ENCODE results near the gene SUV39H2. TPM values are rescaled to one million over a fixed set of nuclear protein-coding genes. Genes with fewer than 3 reads are reported as not detected.
"Not testable (repeated sequence)": the region's sequence is repeated elsewhere in the genome, so short reads cannot be mapped to it uniquely, and the experiment has no call there.

Gene SUV39H2
- total and polyA plus RNA-seq, 4 experiments from 2014 or later, result 4.4 to 6.1 (median 5.3) TPM

DNA sequence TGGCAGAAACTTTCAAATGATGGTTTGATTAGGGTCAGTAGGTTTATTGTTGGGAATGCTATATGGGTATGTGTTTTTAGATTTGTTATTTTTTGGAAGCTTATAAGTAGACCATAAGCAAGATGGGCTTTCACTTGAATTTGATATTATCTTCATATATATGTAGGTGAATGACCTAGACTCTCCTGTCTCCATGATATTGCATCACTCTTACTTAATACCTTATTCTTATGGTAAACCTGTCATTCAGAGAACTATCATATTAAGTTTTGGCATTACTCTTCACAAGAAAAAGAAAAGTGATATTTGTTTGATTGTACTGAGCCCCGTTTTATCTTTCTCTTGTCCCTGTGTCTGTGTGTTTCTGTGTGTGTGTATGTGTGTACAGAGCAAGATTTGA, 23.2 kb upstream of the SUV39H2 start:
- ChIA-PET CTCF (ENCODE audit: partially characterized antibody) (no interaction called here), POLR2A (ENCODE audit: partially characterized antibody) (interaction anchor here (1.5 kb wide), 1 partner anchor 22 kb away, joined by 4 read pairs; no protein-coding TSS in a partner anchor)
- no peaks in the 10 kb centered on the region for H3K27me3 Mint-ChIP-seq
- H3K9me3 ChIP-seq (ENCODE audit: control insufficient read depth in 1 of 2, low read length in 2 of 2), result no peaks in the 10 kb centered on the region
- no peaks in the 10 kb centered on the region for H3K27me3 ChIP-seq (ENCODE audit: insufficient read depth, low read length)
- H3K36me3 ChIP-seq (ENCODE audit: insufficient read depth, low read length), result peaks cover 11% of the 10 kb centered on the region
- DNase-seq, result no peak
- H3K9me3 Mint-ChIP-seq, result no peaks in the 10 kb centered on the region
- peaks cover 0 to 5% (median under 1%) of the 10 kb centered on the region in 4 donors for H3K4me1 Mint-ChIP-seq
- no peak overlapping the region for H3K27ac ChIP-seq (ENCODE audit: low read depth, low read length)
- intact Hi-C loops (cut with micrococcal nuclease), result no loop called here
- H3K36me3 Mint-ChIP-seq, result peaks cover 51 to 65% of the 10 kb centered on the region in 2 donors
- no peaks in the 10 kb centered on the region for H3K4me1 ChIP-seq (ENCODE audit: insufficient read depth, low read length)
- H3K4me3 ChIP-seq (ENCODE audit: low read length in 2 of 2), result no peak overlapping the region
- no peak overlapping the region for H3K27ac Mint-ChIP-seq
- no peak overlapping the region for H3K4me3 Mint-ChIP-seq

DNA sequence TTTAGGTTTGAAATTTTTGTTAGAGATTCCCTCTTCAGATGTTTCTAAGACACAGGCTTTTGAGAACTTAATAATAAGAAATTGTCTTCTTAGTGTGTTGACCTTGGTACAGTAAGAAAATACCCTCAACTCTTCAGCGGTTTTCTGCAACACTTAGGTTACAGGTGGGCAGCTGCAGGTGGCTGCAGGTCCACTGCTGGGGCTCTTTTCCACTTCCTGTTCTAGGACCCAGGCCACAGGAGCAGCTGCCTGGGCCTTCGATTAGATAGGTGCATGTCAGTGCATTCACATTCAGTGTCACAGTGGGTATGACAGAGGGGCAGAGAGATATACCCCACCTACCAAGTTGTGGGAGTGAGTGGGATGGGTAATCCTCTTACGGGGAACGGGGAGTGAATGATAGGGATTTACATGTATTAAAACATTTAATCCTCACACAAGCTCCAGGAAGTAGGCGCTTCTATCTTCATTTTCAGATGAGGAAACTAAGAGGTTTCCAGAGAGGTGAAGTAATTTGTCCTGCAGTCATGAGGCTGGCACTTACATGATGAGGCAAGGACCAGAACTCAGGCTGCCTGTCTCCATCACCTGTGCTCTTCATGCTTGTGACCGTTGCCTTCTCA, 20.2 kb upstream of the SUV39H2 start:
- peaks cover 0 to 1% (median 0%) of the 10 kb centered on the region in 8 donors for H3K9me3 Mint-ChIP-seq
- H3K4me3 Mint-ChIP-seq, result no peak overlapping the region
- Histone ChIP-seq H3K36me3 (ENCODE audit: insufficient read depth, low read length) (peaks cover 6% of the 10 kb centered on the region), H3K9me3 (ENCODE audit: control insufficient read depth in 1 of 2, low read length in 2 of 2) (no peaks in the 10 kb centered on the region), H3K27me3 (ENCODE audit: insufficient read depth, low read length) (no peaks in the 10 kb centered on the region), H3K4me1 (ENCODE audit: insufficient read depth, low read length) (no peaks in the 10 kb centered on the region), H3K4me3 (ENCODE audit: low read length in 2 of 2) (no peak overlapping the region), H3K27ac (ENCODE audit: low read depth, low read length) (no peak overlapping the region)
- CTCF ChIA-PET (ENCODE audit: partially characterized antibody), result interaction anchor here (1.6 kb wide), 1 partner anchor 31 kb away, joined by 4 read pairs; no protein-coding TSS in a partner anchor
- intact Hi-C loops (cut with micrococcal nuclease), result no loop called here
- H3K27ac Mint-ChIP-seq, result peak overlapping the region in 1 of 7 donors; percentile 17
- peaks cover 0 to 5% (median 2%) of the 10 kb centered on the region in 4 donors for H3K4me1 Mint-ChIP-seq
- peaks cover 50 to 51% of the 10 kb centered on the region in 2 donors for H3K36me3 Mint-ChIP-seq
- no peaks in the 10 kb centered on the region for H3K27me3 Mint-ChIP-seq
- POLR2A ChIA-PET (ENCODE audit: partially characterized antibody), result no interaction called here
- no peak for DNase-seq

DNA sequence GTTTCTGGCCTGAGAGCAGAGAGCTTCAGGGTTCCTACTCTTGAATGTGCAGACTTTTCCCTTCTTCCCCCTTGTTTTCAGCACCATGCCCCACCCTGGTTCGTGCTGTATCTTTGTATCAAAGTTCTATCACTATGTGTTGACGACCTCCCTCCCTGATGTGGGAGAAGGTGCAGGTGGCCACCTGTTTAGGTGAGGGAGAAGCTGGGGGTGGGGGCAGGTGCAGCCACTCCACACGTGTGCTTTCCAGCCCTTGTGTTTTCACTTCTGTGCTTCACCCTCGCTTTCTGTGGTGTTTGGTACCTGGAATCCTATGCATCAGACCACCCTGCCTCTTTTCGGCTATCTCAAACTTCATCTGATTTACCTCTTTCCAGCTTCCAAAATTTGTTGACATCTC, 19.6 kb upstream of the SUV39H2 start:
- CTCF ChIA-PET (ENCODE audit: partially characterized antibody), result interaction anchor here (1.1 to 1.6 kb wide), 2 partner anchors 8 to 30 kb away, joined by 3 to 4 read pairs; no protein-coding TSS in a partner anchor
- no peaks in the 10 kb centered on the region for H3K27me3 Mint-ChIP-seq

DNA sequence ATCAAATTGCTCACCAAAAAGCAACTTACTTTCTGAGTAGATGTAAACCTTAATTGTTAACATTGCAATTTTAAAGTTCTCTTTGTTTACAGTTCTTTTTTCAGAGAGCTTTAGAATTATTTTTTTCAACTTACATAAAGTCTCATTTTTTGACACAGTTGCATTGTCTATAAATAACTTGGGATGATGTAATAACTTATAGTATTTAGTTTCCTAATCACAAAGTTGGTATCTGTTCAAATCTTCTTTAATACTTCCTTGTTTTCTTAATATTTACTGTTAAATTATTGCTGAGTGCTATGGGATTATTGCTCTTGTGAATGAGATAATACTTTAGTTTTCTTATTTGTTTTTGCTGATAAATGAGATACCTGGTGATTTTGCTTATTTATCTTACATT, 18.9 kb upstream of the SUV39H2 start:
- H3K27ac ChIP-seq (ENCODE audit: low read depth, low read length), result no peak overlapping the region
- H3K36me3 ChIP-seq (ENCODE audit: insufficient read depth, low read length), result peaks cover 6% of the 10 kb centered on the region
- H3K27ac Mint-ChIP-seq, result peak overlapping the region in 1 of 7 donors; percentile 34
- H3K4me1 ChIP-seq (ENCODE audit: insufficient read depth, low read length), result no peaks in the 10 kb centered on the region
- peaks cover 47 to 48% of the 10 kb centered on the region in 2 donors for H3K36me3 Mint-ChIP-seq
- no peaks in the 10 kb centered on the region for H3K27me3 Mint-ChIP-seq
- DNase-seq, result no peak
- peaks cover 0 to 1% (median 0%) of the 10 kb centered on the region in 8 donors for H3K9me3 Mint-ChIP-seq
- intact Hi-C loops (cut with micrococcal nuclease), result no loop called here
- ChIA-PET POLR2A (ENCODE audit: partially characterized antibody) (no interaction called here), CTCF (ENCODE audit: partially characterized antibody) (interaction anchor here (1.1 to 1.6 kb wide), 2 partner anchors 9 to 30 kb away, joined by 3 to 4 read pairs; no protein-coding TSS in a partner anchor)
- H3K9me3 ChIP-seq (ENCODE audit: control insufficient read depth in 1 of 2, low read length in 2 of 2), result no peaks in the 10 kb centered on the region
- peaks cover 0 to 5% (median 2%) of the 10 kb centered on the region in 4 donors for H3K4me1 Mint-ChIP-seq
- no peak overlapping the region for H3K4me3 ChIP-seq (ENCODE audit: low read length in 2 of 2)
- no peaks in the 10 kb centered on the region for H3K27me3 ChIP-seq (ENCODE audit: insufficient read depth, low read length)
- H3K4me3 Mint-ChIP-seq, result no peak overlapping the region

More for the DNA sequence above, 19.6 kb upstream of the SUV39H2 start:
- Histone ChIP-seq H3K27me3 (ENCODE audit: insufficient read depth, low read length) (no peaks in the 10 kb centered on the region), H3K4me3 (ENCODE audit: low read length in 2 of 2) (no peak overlapping the region), H3K36me3 (ENCODE audit: insufficient read depth, low read length) (peaks cover 6% of the 10 kb centered on the region), H3K4me1 (ENCODE audit: insufficient read depth, low read length) (no peaks in the 10 kb centered on the region), H3K27ac (ENCODE audit: low read depth, low read length) (no peak overlapping the region), H3K9me3 (ENCODE audit: control insufficient read depth in 1 of 2, low read length in 2 of 2) (no peaks in the 10 kb centered on the region)
- Mint-ChIP-seq H3K27ac (peak overlapping the region in 4 of 7 donors; percentile 17 to 35 (median 30)), H3K36me3 (peaks cover 48 to 50% of the 10 kb centered on the region in 2 donors), H3K4me1 (peaks cover 0 to 5% (median 2%) of the 10 kb centered on the region in 4 donors), H3K4me3 (no peak overlapping the region), H3K9me3 (peaks cover 0 to 1% (median 0%) of the 10 kb centered on the region in 8 donors)
- POLR2A ChIA-PET (ENCODE audit: partially characterized antibody), result no interaction called here
- intact Hi-C loops (cut with micrococcal nuclease), result no loop called here
- DNase-seq, result no peak

DNA sequence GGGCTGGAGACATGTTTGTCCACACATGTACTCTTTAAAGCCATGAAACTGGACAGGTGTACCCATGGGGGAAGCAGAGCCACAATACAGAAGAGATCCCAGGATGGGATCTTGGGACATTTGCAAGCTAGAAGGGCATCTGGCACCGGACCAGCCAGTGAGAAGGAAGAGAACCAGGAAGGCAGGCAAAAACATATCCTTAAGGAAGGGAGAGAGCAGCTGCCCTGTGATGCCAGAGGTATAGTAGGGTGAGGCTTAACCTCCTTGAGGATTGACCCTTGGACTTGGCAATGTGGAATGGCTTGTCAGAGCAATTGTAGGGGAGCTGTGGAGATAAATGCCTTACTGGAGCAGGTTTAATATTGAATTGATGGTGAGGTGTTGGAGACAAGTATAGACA, 17.9 kb upstream of the SUV39H2 start:
- POLR2A ChIA-PET (ENCODE audit: partially characterized antibody), result no interaction called here
- peak overlapping the region in 1 of 8 donors; percentile 14 for H3K4me3 Mint-ChIP-seq
- intact Hi-C loops (cut with micrococcal nuclease), result no loop called here
- no peaks in the 10 kb centered on the region for H3K4me1 ChIP-seq (ENCODE audit: insufficient read depth, low read length)
- H3K27ac ChIP-seq (ENCODE audit: low read depth, low read length), result no peak overlapping the region
- H3K27me3 ChIP-seq (ENCODE audit: insufficient read depth, low read length), result no peaks in the 10 kb centered on the region
- peaks cover 43 to 48% of the 10 kb centered on the region in 2 donors for H3K36me3 Mint-ChIP-seq
- H3K4me1 Mint-ChIP-seq, result peaks cover 0 to 5% (median 2%) of the 10 kb centered on the region in 4 donors
- CTCF ChIA-PET (ENCODE audit: partially characterized antibody), result no interaction called here
- peaks cover 0 to 1% (median 0%) of the 10 kb centered on the region in 8 donors for H3K9me3 Mint-ChIP-seq
- no peak for DNase-seq
- no peak overlapping the region for H3K4me3 ChIP-seq (ENCODE audit: low read length in 2 of 2)
- H3K9me3 ChIP-seq (ENCODE audit: control insufficient read depth in 1 of 2, low read length in 2 of 2), result no peaks in the 10 kb centered on the region
- H3K36me3 ChIP-seq (ENCODE audit: insufficient read depth, low read length), result peaks cover 6% of the 10 kb centered on the region
- peak overlapping the region in 3 of 7 donors; percentile 6 to 53 (median 48) for H3K27ac Mint-ChIP-seq
- H3K27me3 Mint-ChIP-seq, result no peaks in the 10 kb centered on the region

DNA sequence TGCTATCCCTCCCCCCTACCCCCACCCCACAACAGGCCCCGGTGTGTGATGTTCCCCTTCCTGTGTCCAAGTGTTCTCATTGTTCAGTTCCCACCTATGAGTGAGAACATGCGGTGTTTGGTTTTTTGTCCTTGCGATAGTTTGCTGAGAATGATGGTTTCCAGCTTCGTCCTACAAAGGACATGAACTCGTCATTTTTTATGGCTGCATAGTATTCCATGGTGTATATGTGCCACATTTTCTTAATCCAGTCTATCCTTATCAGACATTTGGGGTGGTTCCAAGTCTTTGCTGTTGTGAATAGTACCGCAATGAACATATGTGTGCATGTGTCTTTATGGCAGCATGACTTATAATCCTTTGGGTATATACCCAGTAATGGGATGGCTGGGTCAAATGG, 14.2 kb upstream of the SUV39H2 start:
- CTCF ChIA-PET (ENCODE audit: partially characterized antibody), result interaction anchor here (1.6 kb wide), 1 partner anchor 14 kb away, joined by 4 read pairs; the partner anchor contains the start of gene SUV39H2
- intact Hi-C loops (cut with micrococcal nuclease); H3K4me1 Mint-ChIP-seq; H3K27ac Mint-ChIP-seq; H3K9me3 ChIP-seq (ENCODE audit: control insufficient read depth in 1 of 2, low read length in 2 of 2); H3K27me3 Mint-ChIP-seq; POLR2A ChIA-PET (ENCODE audit: partially characterized antibody); H3K9me3 Mint-ChIP-seq; H3K4me3 Mint-ChIP-seq; H3K27me3 ChIP-seq (ENCODE audit: insufficient read depth, low read length); DNase-seq; H3K4me1 ChIP-seq (ENCODE audit: insufficient read depth, low read length); H3K4me3 ChIP-seq (ENCODE audit: low read length in 2 of 2); H3K27ac ChIP-seq (ENCODE audit: low read depth, low read length): not testable (repeated sequence)
- H3K36me3 ChIP-seq (ENCODE audit: insufficient read depth, low read length), result peaks cover 10% of the 10 kb centered on the region
- peaks cover 37 to 41% of the 10 kb centered on the region in 2 donors for H3K36me3 Mint-ChIP-seq

DNA sequence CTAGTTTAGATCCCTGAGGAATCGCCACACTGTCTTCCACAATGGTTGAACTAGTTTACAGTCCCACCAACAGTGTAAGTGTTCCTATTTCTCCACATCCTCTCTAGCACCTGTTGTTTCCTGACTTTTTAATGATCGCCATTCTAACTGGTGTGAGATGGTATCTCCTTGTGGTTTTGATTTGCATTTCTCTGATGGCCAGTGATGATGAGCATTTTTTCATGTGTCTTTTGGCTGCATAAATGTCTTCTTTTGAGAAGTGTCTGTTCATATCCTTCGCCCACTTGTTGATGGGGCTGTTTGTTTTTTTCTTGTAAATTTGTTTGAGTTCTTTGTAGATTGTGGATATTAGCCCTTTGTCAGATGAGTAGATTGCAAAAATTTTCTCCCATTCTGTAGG, 13.8 kb upstream of the SUV39H2 start:
- H3K9me3 ChIP-seq (ENCODE audit: control insufficient read depth in 1 of 2, low read length in 2 of 2); H3K4me3 ChIP-seq (ENCODE audit: low read length in 2 of 2); H3K9me3 Mint-ChIP-seq; DNase-seq; H3K27me3 Mint-ChIP-seq; H3K27ac Mint-ChIP-seq; H3K4me1 ChIP-seq (ENCODE audit: insufficient read depth, low read length); H3K4me3 Mint-ChIP-seq; CTCF ChIA-PET (ENCODE audit: partially characterized antibody); H3K4me1 Mint-ChIP-seq; H3K27ac ChIP-seq (ENCODE audit: low read depth, low read length); intact Hi-C loops (cut with micrococcal nuclease); H3K27me3 ChIP-seq (ENCODE audit: insufficient read depth, low read length); POLR2A ChIA-PET (ENCODE audit: partially characterized antibody): not testable (repeated sequence)
- peaks cover 36 to 45% of the 10 kb centered on the region in 2 donors for H3K36me3 Mint-ChIP-seq
- H3K36me3 ChIP-seq (ENCODE audit: insufficient read depth, low read length), result peaks cover 10% of the 10 kb centered on the region
